K562 treated with DMSO at 1 percent for 24 hours (cell line): ENCODE measurements around the gene PFDN6. TPM values are rescaled to one million over a fixed set of nuclear protein-coding genes. Genes with fewer than 3 reads are reported as not detected.

Experiments
- total RNA-seq: library from RNA; unstranded; fragments of 300-600 nt; gene quantifications from 2 replicates; pipeline ENCODE4 v1.2.3, GENCODE V29; 2022; ENCODE audit warnings: low read depth; ENCODE audit not compliant: insufficient read depth

Gene PFDN6
- total RNA-seq = 148 and 157 TPM in 2 replicates

GRCh38 chr6:33288921-33289783 is at the start of gene PFDN6, which contains the start of gene WDR46:
Gene PFDN6, plus strand, starts transcription at chr6:33289601. Its CDS starts 256 bp downstream, at chr6:33289857.
Gene WDR46, minus strand, starts transcription at chr6:33289239. Its CDS starts 69 bp downstream, at chr6:33289170.

GRCh38 chr6:33271468-33272274 is 17.7 kb upstream of the PFDN6 start, which contains the start of the genes RPS18 and VPS52:
Gene RPS18, plus strand, starts transcription at chr6:33272075. Its CDS starts 45 bp downstream, at chr6:33272120.
Gene VPS52, minus strand, starts transcription at chr6:33271876. Its CDS starts 201 bp downstream, at chr6:33271675.

GRCh38 chr6:33276864-33277662 is 12.3 kb upstream of the PFDN6 start, which contains the start of gene B3GALT4:
Gene B3GALT4, plus strand, starts transcription at chr6:33277123. Its CDS starts 297 bp downstream, at chr6:33277420.

GRCh38 chr6:33298773-33299236 is 9.4 kb downstream of the PFDN6 start, which contains the start of gene RGL2:
Gene RGL2, minus strand, starts transcription at chr6:33298942. Its CDS starts 332 bp downstream, at chr6:33298610.

GRCh38 chr6:33313709-33314514 is 24.5 kb downstream of the PFDN6 start, which contains the start of gene TAPBP:
Gene TAPBP, minus strand, starts transcription at chr6:33314078. Its CDS starts 37 bp downstream, at chr6:33314041.

GRCh38 chr6:33317669-33318425 is 28.4 kb downstream of the PFDN6 start, which contains the start of gene ZBTB22:
Gene ZBTB22, minus strand, starts transcription at chr6:33317744. Its CDS starts 828 bp downstream, at chr6:33316916.

Other genes starting within 250 kb of the PFDN6 start
- gene HLA-DPA1, start 216.0 kb upstream of the PFDN6 start, total RNA-seq = 0.86 TPM in 1 of 2 replicates, not detected in the other
- 1.3 and 1.9 TPM in 2 replicates for gene HLA-DPB1, start 213.6 kb upstream of the PFDN6 start, total RNA-seq
- gene COL11A2, start 97.1 kb upstream of the PFDN6 start, total RNA-seq = 0.25 TPM in 2 replicates
- gene RXRB, start 88.9 kb upstream of the PFDN6 start, total RNA-seq = 42.1 and 43.1 TPM in 2 replicates
- 159 and 162 TPM in 2 replicates for gene SLC39A7, start 88.7 kb upstream of the PFDN6 start, total RNA-seq
- gene HSD17B8, start 84.9 kb upstream of the PFDN6 start, total RNA-seq = 20.2 and 25.9 TPM in 2 replicates
- gene RING1, start 81.1 kb upstream of the PFDN6 start, total RNA-seq = 82.7 and 82.9 TPM in 2 replicates
- gene VPS52, start 17.7 kb upstream of the PFDN6 start, total RNA-seq = 42.4 and 43.5 TPM in 2 replicates
- 11,722 and 11,744 TPM in 2 replicates for gene RPS18, start 17.5 kb upstream of the PFDN6 start, total RNA-seq
- gene B3GALT4, start 12.5 kb upstream of the PFDN6 start, total RNA-seq = 5.7 and 6.9 TPM in 2 replicates
- gene WDR46, start 362 bp upstream of the PFDN6 start, total RNA-seq = 51.7 and 61.6 TPM in 2 replicates
- gene RGL2, start 9.3 kb downstream of the PFDN6 start, total RNA-seq = 29.8 and 32.5 TPM in 2 replicates
- gene TAPBP, start 24.5 kb downstream of the PFDN6 start, total RNA-seq = 206 and 216 TPM in 2 replicates
- gene ZBTB22, start 28.1 kb downstream of the PFDN6 start, total RNA-seq = 16.2 and 18.1 TPM in 2 replicates
- gene DAXX, start 33.4 kb downstream of the PFDN6 start, total RNA-seq = 64.0 and 65.4 TPM in 2 replicates
- 124 and 134 TPM in 2 replicates for gene KIFC1, start 102.2 kb downstream of the PFDN6 start, total RNA-seq
- gene PHF1, start 121.4 kb downstream of the PFDN6 start, total RNA-seq = 78.1 and 78.5 TPM in 2 replicates
- 408 and 423 TPM in 2 replicates for gene CUTA, start 128.5 kb downstream of the PFDN6 start, total RNA-seq
- 8.1 and 8.4 TPM in 2 replicates for gene SYNGAP1, start 130.5 kb downstream of the PFDN6 start, total RNA-seq
- 11.0 and 13.7 TPM in 2 replicates for gene ZBTB9, start 165.0 kb downstream of the PFDN6 start, total RNA-seq